ENCODE results near the gene IL16. TPM values are rescaled to one million over a fixed set of nuclear protein-coding genes. Genes with fewer than 3 reads are reported as not detected.
A peak's percentile ranks its signal among the peaks of the same experiment; 100 is the strongest.

Gene IL16
- total RNA-seq, 4 donors from 2014 or later: 13.5 to 34.9 (median 19.8) TPM

DNA sequence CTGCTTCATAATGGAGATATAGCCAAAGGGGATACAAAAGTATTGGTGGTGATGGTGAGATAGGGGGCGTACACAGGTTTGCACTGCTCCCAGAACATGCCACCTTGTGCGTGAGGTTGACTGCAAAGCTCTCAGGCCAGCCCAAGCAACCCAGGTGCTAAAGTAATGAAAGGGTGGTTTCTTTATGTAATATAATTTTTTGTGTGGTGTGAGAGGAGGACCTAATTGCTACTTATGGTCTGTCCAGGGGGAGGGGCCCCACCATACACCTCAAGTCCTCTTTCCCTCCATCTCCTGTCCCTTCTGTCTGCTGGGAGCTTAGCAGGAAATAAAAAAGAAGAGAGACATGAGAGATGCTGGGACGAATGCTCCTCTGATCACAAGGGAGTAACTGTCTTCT is 73.5 kb downstream of the IL16 start:
- Histone ChIP-seq H3K4me3 (no peak overlapping the region), H3K9me3 (no peaks in the 10 kb centered on the region), H3K36me3 (peaks cover 0 to 10% (median 0%) of the 10 kb centered on the region in 4 donors), H3K4me1 (peaks cover 11 to 31% (median 25%) of the 10 kb centered on the region in 4 donors), H3K27ac (replicated peaks in 1 of 4) (no peak overlapping the region), H3K27me3 (peaks cover 0 to 2% (median 0%) of the 10 kb centered on the region in 4 donors)
- peak; percentile 79 for DNase-seq (ENCODE audit: extremely low spot score)
- intact Hi-C loops (cut with DNase I): loop anchor here (10.0 kb wide), 1 partner anchor 65 kb away; no protein-coding TSS in a partner anchor
- TF ChIP-seq POLR2A (IDR thresholded peaks at IDR 0.05; ENCODE audit: low read depth) (no peak), POLR2AphosphoS5 (IDR thresholded peaks at IDR 0.05) (no peak), EP300 (IDR thresholded peaks at IDR 0.05) (no peak)
- WGBS: 85% methylated on average over 3 of the region's 3 CpGs

DNA sequence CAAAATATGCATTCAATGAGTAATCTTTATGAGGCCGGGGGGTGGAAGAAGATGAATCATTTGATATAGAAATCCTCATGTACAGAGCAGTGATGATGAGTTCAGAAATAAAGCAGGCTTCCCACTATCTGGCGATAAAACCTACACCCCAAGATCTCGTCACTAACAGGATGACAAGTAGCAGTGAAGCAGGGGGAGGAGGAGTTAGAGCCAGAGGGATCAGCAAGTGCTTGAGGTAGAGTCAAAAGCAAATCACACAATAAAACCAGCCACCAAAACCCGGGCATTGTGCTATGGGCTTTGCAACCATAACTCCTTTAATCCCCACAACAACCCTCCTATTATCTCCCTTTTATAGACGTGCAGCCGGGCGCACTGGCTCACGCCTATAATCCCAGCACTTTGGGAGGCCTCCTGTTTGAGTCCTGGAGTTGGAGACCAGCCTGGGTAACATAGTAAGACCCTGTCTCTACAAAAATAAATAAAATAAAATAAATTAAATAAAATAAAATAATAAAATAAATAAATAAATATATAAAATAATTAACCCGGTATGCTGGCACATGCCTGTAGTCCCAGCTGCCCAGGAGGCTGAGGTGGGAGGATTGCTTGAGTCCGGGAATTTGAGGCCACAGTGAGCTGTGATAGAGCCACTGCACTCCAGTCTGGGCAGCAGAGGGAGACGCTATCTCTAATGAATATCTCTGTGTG is 74.3 kb downstream of the IL16 start:
- DNase-seq (ENCODE audit: extremely low spot score): peak; percentile 87
- intact Hi-C loops (cut with DNase I): loop anchor here (10.0 kb wide), 1 partner anchor 64 kb away; no protein-coding TSS in a partner anchor
- no peak overlapping the region for H3K27ac ChIP-seq (replicated peaks in 1 of 4)
- no peak overlapping the region for H3K4me3 ChIP-seq
- TF ChIP-seq, protein P1, sequence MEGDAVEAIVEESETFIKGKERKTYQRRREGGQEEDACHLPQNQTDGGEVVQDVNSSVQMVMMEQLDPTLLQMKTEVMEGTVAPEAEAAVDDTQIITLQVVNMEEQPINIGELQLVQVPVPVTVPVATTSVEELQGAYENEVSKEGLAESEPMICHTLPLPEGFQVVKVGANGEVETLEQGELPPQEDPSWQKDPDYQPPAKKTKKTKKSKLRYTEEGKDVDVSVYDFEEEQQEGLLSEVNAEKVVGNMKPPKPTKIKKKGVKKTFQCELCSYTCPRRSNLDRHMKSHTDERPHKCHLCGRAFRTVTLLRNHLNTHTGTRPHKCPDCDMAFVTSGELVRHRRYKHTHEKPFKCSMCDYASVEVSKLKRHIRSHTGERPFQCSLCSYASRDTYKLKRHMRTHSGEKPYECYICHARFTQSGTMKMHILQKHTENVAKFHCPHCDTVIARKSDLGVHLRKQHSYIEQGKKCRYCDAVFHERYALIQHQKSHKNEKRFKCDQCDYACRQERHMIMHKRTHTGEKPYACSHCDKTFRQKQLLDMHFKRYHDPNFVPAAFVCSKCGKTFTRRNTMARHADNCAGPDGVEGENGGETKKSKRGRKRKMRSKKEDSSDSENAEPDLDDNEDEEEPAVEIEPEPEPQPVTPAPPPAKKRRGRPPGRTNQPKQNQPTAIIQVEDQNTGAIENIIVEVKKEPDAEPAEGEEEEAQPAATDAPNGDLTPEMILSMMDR (IDR thresholded peaks at IDR 0.05): no peak
- no peak for TF ChIP-seq POLR2AphosphoS5 (IDR thresholded peaks at IDR 0.05)
- no peak for TF ChIP-seq EP300 (IDR thresholded peaks at IDR 0.05)
- no peak for TF ChIP-seq POLR2A (IDR thresholded peaks at IDR 0.05; ENCODE audit: low read depth)
- no peaks in the 10 kb centered on the region for H3K27me3 ChIP-seq
- H3K36me3 ChIP-seq: peaks cover 0 to 10% (median 0%) of the 10 kb centered on the region in 4 donors
- H3K4me1 ChIP-seq: peaks cover 4 to 28% (median 22%) of the 10 kb centered on the region in 4 donors
- no peaks in the 10 kb centered on the region for H3K9me3 ChIP-seq
- WGBS: 87% methylated on average over 11 of the region's 11 CpGs

DNA sequence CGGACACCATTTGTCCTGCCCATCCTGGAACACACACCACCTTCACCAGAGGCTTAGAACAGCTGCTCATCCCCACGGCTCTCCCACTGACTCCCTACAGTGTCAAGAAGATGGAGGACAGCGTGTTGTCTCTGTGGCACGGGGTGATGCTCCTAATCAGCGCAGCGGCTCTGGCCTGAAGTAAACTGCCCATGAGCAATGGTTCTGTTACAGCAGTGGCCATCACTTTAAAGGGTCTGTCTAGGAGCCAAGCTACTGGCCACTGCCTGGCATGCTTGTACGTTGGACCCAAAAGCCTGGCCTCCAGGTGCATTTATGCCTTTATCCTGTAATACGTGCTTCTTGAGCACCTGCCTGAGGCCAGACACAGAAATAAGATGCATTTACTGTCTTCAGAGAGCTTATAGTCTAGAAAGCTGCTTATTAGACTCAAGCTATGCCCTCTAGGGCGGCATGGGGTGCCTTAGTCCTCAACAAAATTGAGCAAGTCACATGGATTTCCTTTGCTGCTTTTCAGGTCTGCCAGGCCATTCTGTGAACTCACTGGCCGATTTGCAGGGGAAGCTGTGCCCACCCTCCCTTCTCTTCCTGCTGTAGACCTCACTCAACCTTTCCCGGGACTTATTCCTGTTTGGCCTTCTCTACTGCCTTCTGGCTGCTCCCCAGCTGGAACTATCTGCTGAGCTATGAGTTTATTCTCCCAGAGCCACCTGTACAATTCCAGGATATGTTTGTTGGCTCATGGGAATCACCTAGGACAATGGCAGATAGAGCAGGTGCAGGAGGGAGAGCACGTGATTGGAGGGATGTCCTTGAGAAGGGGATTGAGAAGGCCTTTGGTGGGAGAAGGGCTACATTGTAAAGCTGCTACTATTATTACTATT is 75.3 kb downstream of the IL16 start:
- H3K36me3 ChIP-seq: peaks cover 0 to 10% (median 0%) of the 10 kb centered on the region in 4 donors
- H3K27me3 ChIP-seq: no peaks in the 10 kb centered on the region
- TF ChIP-seq POLR2A (IDR thresholded peaks at IDR 0.05; ENCODE audit: low read depth) (no peak), EP300 (IDR thresholded peaks at IDR 0.05) (no peak), POLR2AphosphoS5 (IDR thresholded peaks at IDR 0.05) (no peak)
- TF ChIP-seq, protein P1 (IDR thresholded peaks at IDR 0.05): no peak
- intact Hi-C loops (cut with DNase I): loop anchor here (10.0 kb wide), 1 partner anchor 63 kb away; no protein-coding TSS in a partner anchor
- DNase-seq (ENCODE audit: extremely low spot score): peak; percentile 70
- H3K4me1 ChIP-seq: peaks cover 0 to 23% (median 16%) of the 10 kb centered on the region in 4 donors
- H3K27ac ChIP-seq (replicated peaks in 1 of 4): no peak overlapping the region
- 83% methylated on average over 6 of the region's 12 CpGs for WGBS
- H3K4me3 ChIP-seq: no peak overlapping the region
- peaks cover 0 to 1% (median under 1%) of the 10 kb centered on the region in 4 donors for H3K9me3 ChIP-seq

DNA sequence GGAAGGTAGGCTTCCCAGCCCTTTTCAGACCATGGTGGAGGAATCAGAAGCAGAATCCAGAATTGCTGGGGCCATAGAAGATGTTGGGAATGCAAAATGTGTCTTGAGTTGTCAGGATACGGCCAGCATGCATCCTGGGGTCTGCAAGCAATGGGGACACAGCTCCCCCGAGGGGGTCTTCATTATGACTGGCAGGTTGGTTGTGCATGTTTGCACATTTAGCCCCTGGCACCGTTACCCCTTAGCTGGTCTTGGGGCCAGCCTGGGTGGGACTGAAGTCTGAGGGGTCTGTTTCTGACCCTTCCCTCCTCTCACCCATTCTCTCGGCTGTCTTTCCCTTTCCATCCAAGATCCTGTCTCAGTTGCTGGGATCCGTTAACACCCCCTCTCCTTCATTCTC is 76.5 kb downstream of the IL16 start:
- TF ChIP-seq EP300 (IDR thresholded peaks at IDR 0.05) (no peak), POLR2AphosphoS5 (IDR thresholded peaks at IDR 0.05) (no peak), POLR2A (IDR thresholded peaks at IDR 0.05; ENCODE audit: low read depth) (no peak)
- TF ChIP-seq, protein P1 (IDR thresholded peaks at IDR 0.05): no peak
- peak; percentile 79 for DNase-seq (ENCODE audit: extremely low spot score)
- WGBS: 90% methylated on average over 2 of the region's 5 CpGs
- Histone ChIP-seq H3K4me3 (no peak overlapping the region), H3K4me1 (peaks cover 0 to 23% (median 16%) of the 10 kb centered on the region in 4 donors), H3K9me3 (peaks cover 0 to 6% (median 6%) of the 10 kb centered on the region in 4 donors), H3K27me3 (no peaks in the 10 kb centered on the region), H3K27ac (replicated peaks in 1 of 4) (no peak overlapping the region), H3K36me3 (peaks cover 0 to 10% (median 0%) of the 10 kb centered on the region in 4 donors)
- intact Hi-C loops (cut with DNase I): loop anchor here (10.0 kb wide), 1 partner anchor 62 kb away; no protein-coding TSS in a partner anchor
